ENCODE measurements around the gene MAST4.

The MAST4 gene

DNA sequence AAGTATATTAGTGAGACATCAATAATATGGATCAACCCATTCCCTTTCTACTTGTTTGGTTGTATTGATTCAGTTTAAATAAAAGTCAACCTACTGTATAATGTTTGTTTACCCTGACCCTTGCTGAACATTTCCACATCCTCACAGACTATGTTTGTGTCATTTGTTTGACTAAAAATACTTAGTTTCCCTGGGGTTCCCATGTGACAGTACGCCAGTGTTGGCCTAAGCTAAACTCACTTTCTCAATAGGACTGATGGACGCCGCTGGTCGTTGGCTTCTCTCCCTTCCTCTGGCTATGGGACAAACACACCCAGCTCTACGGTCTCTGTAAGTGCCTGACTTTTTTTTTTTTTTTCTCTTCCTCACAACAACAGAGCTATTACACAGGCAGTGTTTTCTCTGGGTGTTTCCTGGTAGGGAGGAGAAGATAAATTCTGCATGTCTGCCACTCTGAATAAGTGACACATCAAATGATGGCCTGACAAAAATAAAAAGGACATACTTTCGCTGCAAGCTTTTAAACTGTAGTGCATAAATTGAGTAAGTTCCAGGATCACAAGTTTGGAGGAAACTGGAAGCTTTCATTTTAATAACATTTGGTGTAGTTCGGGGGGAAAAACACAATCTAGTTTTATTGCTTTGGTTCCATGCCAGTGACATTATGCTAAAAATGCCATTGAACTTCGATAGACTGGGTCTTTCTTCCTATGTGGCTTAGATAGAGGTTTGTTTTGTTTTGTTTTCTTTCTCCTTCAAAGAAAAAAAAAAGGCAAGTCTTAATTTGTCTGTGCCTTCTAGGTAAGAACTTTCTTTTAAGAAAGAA is 499.4 kb downstream of the MAST4 start:
- Histone ChIP-seq H3K27ac (replicated peaks) (no peak overlapping the region), H3K27me3 (ENCODE audit: insufficient read depth, poor library complexity, severe bottlenecking) (no peaks in the 10 kb centered on the region), H3K4me3 (replicated peaks; ENCODE audit: insufficient read depth, low read length) (no peak overlapping the region)
- no peak for DNase-seq (ENCODE audit: low read depth in 1 of 2, low spot score in 1 of 2)
- no peak for TF ChIP-seq POLR2AphosphoS5 (IDR thresholded peaks at IDR 0.05; ENCODE audit: low read depth)
- TF ChIP-seq, protein P1, sequence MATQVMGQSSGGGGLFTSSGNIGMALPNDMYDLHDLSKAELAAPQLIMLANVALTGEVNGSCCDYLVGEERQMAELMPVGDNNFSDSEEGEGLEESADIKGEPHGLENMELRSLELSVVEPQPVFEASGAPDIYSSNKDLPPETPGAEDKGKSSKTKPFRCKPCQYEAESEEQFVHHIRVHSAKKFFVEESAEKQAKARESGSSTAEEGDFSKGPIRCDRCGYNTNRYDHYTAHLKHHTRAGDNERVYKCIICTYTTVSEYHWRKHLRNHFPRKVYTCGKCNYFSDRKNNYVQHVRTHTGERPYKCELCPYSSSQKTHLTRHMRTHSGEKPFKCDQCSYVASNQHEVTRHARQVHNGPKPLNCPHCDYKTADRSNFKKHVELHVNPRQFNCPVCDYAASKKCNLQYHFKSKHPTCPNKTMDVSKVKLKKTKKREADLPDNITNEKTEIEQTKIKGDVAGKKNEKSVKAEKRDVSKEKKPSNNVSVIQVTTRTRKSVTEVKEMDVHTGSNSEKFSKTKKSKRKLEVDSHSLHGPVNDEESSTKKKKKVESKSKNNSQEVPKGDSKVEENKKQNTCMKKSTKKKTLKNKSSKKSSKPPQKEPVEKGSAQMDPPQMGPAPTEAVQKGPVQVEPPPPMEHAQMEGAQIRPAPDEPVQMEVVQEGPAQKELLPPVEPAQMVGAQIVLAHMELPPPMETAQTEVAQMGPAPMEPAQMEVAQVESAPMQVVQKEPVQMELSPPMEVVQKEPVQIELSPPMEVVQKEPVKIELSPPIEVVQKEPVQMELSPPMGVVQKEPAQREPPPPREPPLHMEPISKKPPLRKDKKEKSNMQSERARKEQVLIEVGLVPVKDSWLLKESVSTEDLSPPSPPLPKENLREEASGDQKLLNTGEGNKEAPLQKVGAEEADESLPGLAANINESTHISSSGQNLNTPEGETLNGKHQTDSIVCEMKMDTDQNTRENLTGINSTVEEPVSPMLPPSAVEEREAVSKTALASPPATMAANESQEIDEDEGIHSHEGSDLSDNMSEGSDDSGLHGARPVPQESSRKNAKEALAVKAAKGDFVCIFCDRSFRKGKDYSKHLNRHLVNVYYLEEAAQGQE (IDR thresholded peaks at IDR 0.05; ENCODE audit: insufficient replicate concordance, low read depth): no peak

DNA sequence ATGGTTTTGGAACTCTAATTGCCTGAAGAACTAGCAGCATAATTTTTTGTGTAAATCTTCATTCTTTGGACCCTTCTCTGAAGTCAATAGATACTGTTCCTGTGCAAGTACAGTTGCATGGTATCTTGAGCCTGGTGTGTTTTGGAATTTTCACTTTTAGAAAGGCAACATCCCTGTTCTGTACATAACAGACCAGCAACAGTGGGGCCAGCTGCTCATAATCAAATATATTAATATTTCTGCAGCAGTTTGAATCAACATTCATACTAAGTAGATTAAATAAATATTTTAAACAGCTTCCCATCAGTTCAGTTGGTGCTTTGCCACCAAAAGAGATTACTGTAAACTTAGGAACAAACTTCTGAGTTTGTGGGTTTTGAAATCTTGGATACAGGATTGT is 502.5 kb downstream of the MAST4 start:
- no peaks in the 10 kb centered on the region for H3K27me3 ChIP-seq (ENCODE audit: insufficient read depth, poor library complexity, severe bottlenecking)

DNA sequence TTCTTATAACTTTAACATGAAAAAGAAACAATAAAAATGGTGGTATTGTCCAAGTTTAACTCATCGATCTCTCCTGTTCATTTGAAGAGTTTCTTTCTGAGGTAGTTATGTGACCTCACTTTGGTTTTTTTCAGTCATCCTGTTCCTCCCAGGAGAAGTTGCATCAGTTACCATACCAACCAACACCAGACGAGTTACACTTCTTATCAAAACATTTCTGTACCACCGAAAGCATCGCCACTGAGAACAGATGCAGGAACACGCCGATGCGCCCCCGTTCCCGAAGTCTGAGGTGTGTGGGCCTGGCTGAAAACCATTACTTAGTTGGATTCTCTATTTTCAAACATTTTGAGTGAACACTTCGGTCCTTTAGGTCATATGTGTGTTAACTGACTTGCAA is 504.1 kb downstream of the MAST4 start:
- TF ChIP-seq GABPA (IDR thresholded peaks at IDR 0.05; ENCODE audit: low read depth): no peak
- TF ChIP-seq, protein P2, sequence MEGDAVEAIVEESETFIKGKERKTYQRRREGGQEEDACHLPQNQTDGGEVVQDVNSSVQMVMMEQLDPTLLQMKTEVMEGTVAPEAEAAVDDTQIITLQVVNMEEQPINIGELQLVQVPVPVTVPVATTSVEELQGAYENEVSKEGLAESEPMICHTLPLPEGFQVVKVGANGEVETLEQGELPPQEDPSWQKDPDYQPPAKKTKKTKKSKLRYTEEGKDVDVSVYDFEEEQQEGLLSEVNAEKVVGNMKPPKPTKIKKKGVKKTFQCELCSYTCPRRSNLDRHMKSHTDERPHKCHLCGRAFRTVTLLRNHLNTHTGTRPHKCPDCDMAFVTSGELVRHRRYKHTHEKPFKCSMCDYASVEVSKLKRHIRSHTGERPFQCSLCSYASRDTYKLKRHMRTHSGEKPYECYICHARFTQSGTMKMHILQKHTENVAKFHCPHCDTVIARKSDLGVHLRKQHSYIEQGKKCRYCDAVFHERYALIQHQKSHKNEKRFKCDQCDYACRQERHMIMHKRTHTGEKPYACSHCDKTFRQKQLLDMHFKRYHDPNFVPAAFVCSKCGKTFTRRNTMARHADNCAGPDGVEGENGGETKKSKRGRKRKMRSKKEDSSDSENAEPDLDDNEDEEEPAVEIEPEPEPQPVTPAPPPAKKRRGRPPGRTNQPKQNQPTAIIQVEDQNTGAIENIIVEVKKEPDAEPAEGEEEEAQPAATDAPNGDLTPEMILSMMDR (IDR thresholded peaks at IDR 0.05; ENCODE audit: insufficient read depth, low read length): no peak
- TF ChIP-seq SPI1 (IDR thresholded peaks at IDR 0.05; ENCODE audit: borderline replicate concordance, low read depth): no peak
- TF ChIP-seq, protein P1 (IDR thresholded peaks at IDR 0.05; ENCODE audit: insufficient replicate concordance, low read depth): no peak
- TF ChIP-seq POLR2AphosphoS5 (IDR thresholded peaks at IDR 0.05; ENCODE audit: low read depth): no peak
- Histone ChIP-seq H3K4me3 (replicated peaks; ENCODE audit: insufficient read depth, low read length) (no peak overlapping the region), H3K27ac (replicated peaks) (no peak overlapping the region), H3K27me3 (ENCODE audit: insufficient read depth, poor library complexity, severe bottlenecking) (no peaks in the 10 kb centered on the region)
- DNase-seq (ENCODE audit: low read depth in 1 of 2, low spot score in 1 of 2): no peak

More for the DNA sequence above, 502.5 kb downstream of the MAST4 start:
- H3K27ac ChIP-seq (replicated peaks): no peak overlapping the region
- H3K4me3 ChIP-seq (replicated peaks; ENCODE audit: insufficient read depth, low read length): no peak overlapping the region
- TF ChIP-seq GABPA (IDR thresholded peaks at IDR 0.05; ENCODE audit: low read depth) (no peak), POLR2AphosphoS5 (IDR thresholded peaks at IDR 0.05; ENCODE audit: low read depth) (no peak), SPI1 (IDR thresholded peaks at IDR 0.05; ENCODE audit: borderline replicate concordance, low read depth) (no peak)
- TF ChIP-seq, protein P1 (IDR thresholded peaks at IDR 0.05; ENCODE audit: insufficient replicate concordance, low read depth): no peak
- TF ChIP-seq, protein P2 (IDR thresholded peaks at IDR 0.05; ENCODE audit: insufficient read depth, low read length): no peak
- DNase-seq (ENCODE audit: low read depth in 1 of 2, low spot score in 1 of 2): no peak
